ENCODE results near the gene IL7R.
"Not testable (repeated sequence)": the region's sequence is repeated elsewhere in the genome, so short reads cannot be mapped to it uniquely, and the experiment has no call there.

The IL7R gene

DNA sequence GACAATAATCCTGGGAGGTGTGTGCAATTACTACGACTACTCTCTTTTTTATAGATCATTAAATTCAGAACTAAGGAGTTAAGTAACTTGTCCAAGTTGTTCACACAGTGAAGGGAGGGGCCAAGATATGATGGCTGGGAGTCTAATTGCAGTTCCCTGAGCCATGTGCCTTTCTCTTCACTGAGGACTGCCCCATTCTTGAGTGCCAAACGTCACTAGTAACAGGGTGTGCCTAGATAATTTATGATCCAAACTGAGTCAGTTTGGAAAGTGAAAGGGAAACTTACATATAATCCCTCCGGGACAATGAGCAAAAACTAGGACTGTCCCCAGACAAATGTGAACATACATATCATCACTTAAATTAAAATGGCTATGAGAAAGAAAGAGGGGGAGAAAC, 20.2 kb downstream of the IL7R start:
- no peaks in the 10 kb centered on the region for H3K4me1 ChIP-seq (ENCODE audit: insufficient read depth, low read length)
- H3K9ac ChIP-seq (ENCODE audit: low read depth, low read length), result no peak overlapping the region
- no peaks in the 10 kb centered on the region for H3K9me3 ChIP-seq (ENCODE audit: control insufficient read depth, insufficient read depth, low read length)
- H3K36me3 ChIP-seq (ENCODE audit: insufficient read depth, low read length), result no peaks in the 10 kb centered on the region

GRCh38 chr5:35877655-35878054, 21.0 kb downstream of the IL7R start:
- H3K9me3 ChIP-seq (ENCODE audit: control insufficient read depth, insufficient read depth, low read length), result no peaks in the 10 kb centered on the region
- no peak overlapping the region for H3K9ac ChIP-seq (ENCODE audit: low read depth, low read length)
- H3K4me1 ChIP-seq (ENCODE audit: insufficient read depth, low read length), result no peaks in the 10 kb centered on the region
- no peaks in the 10 kb centered on the region for H3K36me3 ChIP-seq (ENCODE audit: insufficient read depth, low read length)

- H3K9ac ChIP-seq (ENCODE audit: low read depth, low read length), result no peak overlapping the region
- no peaks in the 10 kb centered on the region for H3K4me1 ChIP-seq (ENCODE audit: insufficient read depth, low read length)
Measured at GRCh38 chr5:35878079-35878478, 21.4 kb downstream of the IL7R start.

GRCh38 chr5:35879096-35879495, 22.4 kb downstream of the IL7R start:
- Histone ChIP-seq H3K9ac (ENCODE audit: low read depth, low read length) (no peak overlapping the region), H3K36me3 (ENCODE audit: insufficient read depth, low read length) (no peaks in the 10 kb centered on the region), H3K4me1 (ENCODE audit: insufficient read depth, low read length) (peaks cover 4% of the 10 kb centered on the region; the same call in 1 of the 2 replicates), H3K9me3 (ENCODE audit: control insufficient read depth, insufficient read depth, low read length) (no peaks in the 10 kb centered on the region)

More at GRCh38 chr5:35878079-35878478, 21.4 kb downstream of the IL7R start:
- Histone ChIP-seq H3K9me3 (ENCODE audit: control insufficient read depth, insufficient read depth, low read length) (no peaks in the 10 kb centered on the region), H3K36me3 (ENCODE audit: insufficient read depth, low read length) (no peaks in the 10 kb centered on the region)

- Histone ChIP-seq H3K9me3 (ENCODE audit: control insufficient read depth, insufficient read depth, low read length) (no peaks in the 10 kb centered on the region), H3K9ac (ENCODE audit: low read depth, low read length) (no peak overlapping the region), H3K4me1 (ENCODE audit: insufficient read depth, low read length) (peaks cover 9% of the 10 kb centered on the region; the same call in 1 of the 2 replicates), H3K36me3 (ENCODE audit: insufficient read depth, low read length) (no peaks in the 10 kb centered on the region)
Measured at GRCh38 chr5:35879649-35880048, 23.0 kb downstream of the IL7R start.

DNA sequence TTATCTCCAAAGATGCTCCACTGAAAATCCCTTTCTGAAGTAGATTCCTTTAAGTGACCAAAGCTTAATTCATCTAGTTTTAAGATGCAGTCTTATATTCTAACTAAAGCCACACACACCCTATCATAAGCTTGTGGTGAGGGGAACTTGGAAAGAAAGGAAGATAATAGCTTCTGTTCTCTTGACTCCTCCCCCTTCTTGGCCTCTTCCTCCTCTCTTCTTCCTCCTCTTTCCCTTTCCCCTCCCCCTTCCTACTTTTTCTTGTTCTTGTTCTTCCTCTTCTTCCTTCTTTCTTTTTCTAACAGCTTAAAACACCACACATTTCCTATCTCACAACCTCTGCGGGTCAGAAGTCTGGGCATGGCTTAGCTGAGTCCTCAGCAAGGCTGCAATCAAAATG, 23.5 kb downstream of the IL7R start:
- peaks cover 9% of the 10 kb centered on the region; the same call in 1 of the 2 replicates for H3K4me1 ChIP-seq (ENCODE audit: insufficient read depth, low read length)
- no peaks in the 10 kb centered on the region for H3K36me3 ChIP-seq (ENCODE audit: insufficient read depth, low read length)
- H3K9ac ChIP-seq (ENCODE audit: low read depth, low read length), result no peak overlapping the region

GRCh38 chr5:35881758-35882157, 25.1 kb downstream of the IL7R start:
- H3K9ac ChIP-seq (ENCODE audit: low read depth, low read length), result no peak overlapping the region
- H3K4me1 ChIP-seq (ENCODE audit: insufficient read depth, low read length), result peaks cover 9% of the 10 kb centered on the region; the same call in 1 of the 2 replicates
- no peaks in the 10 kb centered on the region for H3K36me3 ChIP-seq (ENCODE audit: insufficient read depth, low read length)
- H3K9me3 ChIP-seq (ENCODE audit: control insufficient read depth, insufficient read depth, low read length), result no peaks in the 10 kb centered on the region

More for the DNA sequence above, 23.5 kb downstream of the IL7R start:
- H3K9me3 ChIP-seq (ENCODE audit: control insufficient read depth, insufficient read depth, low read length), result no peaks in the 10 kb centered on the region

GRCh38 chr5:35884191-35884769, 27.6 kb downstream of the IL7R start:
- Histone ChIP-seq H3K36me3 (ENCODE audit: insufficient read depth, low read length) (no peaks in the 10 kb centered on the region), H3K9ac (ENCODE audit: low read depth, low read length) (no peak overlapping the region), H3K9me3 (ENCODE audit: control insufficient read depth, insufficient read depth, low read length) (no peaks in the 10 kb centered on the region), H3K4me1 (ENCODE audit: insufficient read depth, low read length) (peaks cover 9% of the 10 kb centered on the region; the same call in 1 of the 2 replicates)

DNA sequence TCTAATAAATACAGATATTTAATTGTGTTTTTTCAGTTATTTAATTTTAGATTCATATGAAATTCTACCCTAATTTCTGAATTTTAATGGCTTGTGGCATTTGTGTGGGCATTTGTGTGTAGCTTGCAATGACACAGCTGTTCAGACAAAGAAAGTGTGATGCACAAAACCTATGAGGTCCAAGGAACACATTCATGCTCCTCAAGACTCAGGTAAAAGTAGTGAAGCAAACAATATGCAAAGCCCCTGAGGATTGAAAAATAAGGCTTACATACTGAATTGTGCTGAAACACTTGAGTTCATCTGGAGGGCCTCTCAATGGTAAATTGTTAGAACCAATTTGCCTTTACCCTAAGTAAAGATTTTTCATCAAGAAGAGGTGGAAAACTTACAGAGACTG, 28.1 kb downstream of the IL7R start:
- no peaks in the 10 kb centered on the region for H3K36me3 ChIP-seq (ENCODE audit: insufficient read depth, low read length)
- no peaks in the 10 kb centered on the region for H3K9me3 ChIP-seq (ENCODE audit: control insufficient read depth, insufficient read depth, low read length)
- peaks cover 9% of the 10 kb centered on the region; the same call in 1 of the 2 replicates for H3K4me1 ChIP-seq (ENCODE audit: insufficient read depth, low read length)
- no peak overlapping the region for H3K9ac ChIP-seq (ENCODE audit: low read depth, low read length)

- no peak overlapping the region for H3K9ac ChIP-seq (ENCODE audit: low read depth, low read length)
- H3K4me1 ChIP-seq (ENCODE audit: insufficient read depth, low read length), result peaks cover 9% of the 10 kb centered on the region; the same call in 1 of the 2 replicates
- H3K36me3 ChIP-seq (ENCODE audit: insufficient read depth, low read length), result no peaks in the 10 kb centered on the region
- no peaks in the 10 kb centered on the region for H3K9me3 ChIP-seq (ENCODE audit: control insufficient read depth, insufficient read depth, low read length)
Measured at GRCh38 chr5:35886381-35886780, 29.7 kb downstream of the IL7R start.

DNA sequence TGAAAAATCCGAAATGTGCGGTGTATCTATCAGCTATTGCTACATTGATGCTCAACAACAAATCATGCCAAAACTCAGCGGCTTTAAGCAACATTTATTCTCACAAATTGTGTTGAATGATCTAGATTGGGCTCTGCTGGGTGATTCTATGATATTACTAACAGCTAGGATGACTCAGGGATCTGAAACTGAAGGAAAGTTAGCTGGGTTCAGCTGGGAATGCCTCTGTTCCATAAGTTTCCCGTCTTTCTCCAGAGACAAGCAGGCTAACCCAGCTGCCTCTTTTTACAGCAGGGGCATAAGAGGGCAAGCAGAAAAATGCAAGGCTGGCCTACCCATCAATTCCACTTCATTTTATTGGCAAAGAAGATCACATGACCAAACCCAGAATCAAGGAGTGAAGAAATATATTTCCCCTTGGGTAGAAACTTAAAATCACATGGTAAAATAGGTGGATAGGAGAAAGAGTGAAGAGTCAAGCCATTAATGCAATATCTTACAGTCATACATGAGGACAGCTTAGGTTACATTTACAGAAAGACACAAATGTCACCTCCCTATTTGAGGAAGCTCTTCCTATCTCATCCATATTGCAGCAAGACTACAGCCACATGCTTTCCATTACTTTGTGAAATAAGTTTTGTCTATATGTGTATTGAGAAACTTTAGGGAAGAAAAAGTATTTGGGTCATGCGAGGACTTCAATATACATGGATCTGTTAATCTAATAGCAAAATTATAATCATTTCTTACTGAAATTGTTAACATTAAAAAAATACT, 30.8 kb downstream of the IL7R start:
- H3K36me3 ChIP-seq (ENCODE audit: insufficient read depth, low read length), result no peaks in the 10 kb centered on the region
- no peak overlapping the region for H3K9ac ChIP-seq (ENCODE audit: low read depth, low read length)
- H3K9me3 ChIP-seq (ENCODE audit: control insufficient read depth, insufficient read depth, low read length), result no peaks in the 10 kb centered on the region
- peaks cover 9% of the 10 kb centered on the region; the same call in 1 of the 2 replicates for H3K4me1 ChIP-seq (ENCODE audit: insufficient read depth, low read length)

DNA sequence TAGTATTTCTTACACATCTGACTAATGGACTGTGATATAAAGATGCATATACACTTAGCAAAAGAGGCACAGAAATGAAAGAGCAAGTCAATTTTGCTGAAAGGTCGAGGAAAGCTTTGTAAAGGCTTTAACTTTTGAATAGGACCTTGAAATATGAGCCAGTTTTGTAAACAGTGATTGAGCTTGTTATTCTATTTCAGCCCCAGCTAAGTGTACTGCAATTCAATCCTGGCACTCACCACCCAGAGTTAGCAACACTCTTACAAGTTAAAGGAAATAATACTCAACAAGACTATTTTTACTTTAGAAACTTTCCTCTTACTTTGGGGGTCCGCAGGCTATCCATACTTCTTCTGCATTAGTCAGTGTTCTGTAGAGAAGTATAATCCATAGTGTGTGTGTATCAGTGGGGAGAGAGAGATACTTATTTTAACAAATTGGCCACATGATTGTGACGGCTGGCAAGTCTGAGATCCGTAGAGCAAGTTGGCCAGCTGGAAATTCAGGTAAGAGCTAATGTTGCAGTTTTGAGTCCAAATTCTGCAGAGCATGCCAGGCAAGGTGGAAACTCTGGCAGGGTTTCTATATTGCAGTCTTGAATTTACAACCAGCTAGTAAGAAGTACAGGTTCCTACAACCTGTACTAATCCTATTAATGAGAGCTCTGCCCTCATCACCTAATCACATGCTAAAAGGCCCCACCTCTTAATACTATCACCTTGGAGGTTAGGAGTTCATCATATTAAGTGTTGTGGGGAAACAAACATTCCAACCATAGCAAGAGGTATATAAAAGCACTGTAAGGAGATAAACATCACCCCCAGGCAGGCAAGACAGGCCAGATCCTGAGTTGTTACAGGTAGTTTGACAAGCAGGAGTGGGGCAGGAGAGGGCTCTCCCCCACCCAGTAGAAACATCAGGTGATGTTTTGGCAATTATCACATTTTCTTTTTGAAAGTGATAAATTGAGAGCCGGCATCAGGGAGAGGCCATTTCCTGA, 33.6 kb downstream of the IL7R start:
- no peak overlapping the region for H3K9ac ChIP-seq (ENCODE audit: low read depth, low read length)
- H3K9me3 ChIP-seq (ENCODE audit: control insufficient read depth, insufficient read depth, low read length), result no peaks in the 10 kb centered on the region
- H3K4me1 ChIP-seq (ENCODE audit: insufficient read depth, low read length), result no peaks in the 10 kb centered on the region
- no peaks in the 10 kb centered on the region for H3K36me3 ChIP-seq (ENCODE audit: insufficient read depth, low read length)

DNA sequence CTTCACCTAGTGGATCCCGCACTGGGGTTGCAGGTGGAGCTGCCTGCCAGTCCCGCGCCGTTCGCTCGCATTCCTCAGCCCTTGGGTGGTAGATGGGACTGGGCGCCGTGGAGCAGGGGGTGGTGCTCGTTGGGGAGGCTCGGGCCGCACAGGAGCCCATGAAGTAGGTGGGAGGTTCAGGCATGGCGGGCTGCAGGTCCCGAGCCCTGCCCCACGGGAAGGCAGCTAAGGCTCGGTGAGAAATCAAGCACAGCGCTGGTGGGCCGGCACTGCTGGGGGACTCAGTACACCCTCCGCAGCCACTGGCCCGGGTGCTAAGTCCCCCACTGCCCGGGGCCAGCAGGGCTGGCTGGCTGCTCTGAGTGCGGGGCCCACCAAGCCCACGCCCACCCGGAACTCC, 36.1 kb downstream of the IL7R start:
- H3K4me1 ChIP-seq (ENCODE audit: insufficient read depth, low read length); H3K9me3 ChIP-seq (ENCODE audit: control insufficient read depth, insufficient read depth, low read length); H3K9ac ChIP-seq (ENCODE audit: low read depth, low read length); H3K36me3 ChIP-seq (ENCODE audit: insufficient read depth, low read length): not testable (repeated sequence)

- no peaks in the 10 kb centered on the region for H3K4me1 ChIP-seq (ENCODE audit: insufficient read depth, low read length)
- H3K36me3 ChIP-seq (ENCODE audit: insufficient read depth, low read length), result no peaks in the 10 kb centered on the region
- no peaks in the 10 kb centered on the region for H3K9me3 ChIP-seq (ENCODE audit: control insufficient read depth, insufficient read depth, low read length)
- no peak overlapping the region for H3K9ac ChIP-seq (ENCODE audit: low read depth, low read length)
Measured at GRCh38 chr5:35894131-35894530, 37.4 kb downstream of the IL7R start.

Data from ES-I3 (cell line).